Cardiac fibroblast (primary cell): ENCODE results near the gene MAP7.

Experiments used
- DNase-seq, 2 donors: peaks; one replicate each; pipeline versions ENCODE4 v3.0.0 to v3.0.0-alpha.2; 2010; ENCODE audit warnings: low read depth in 2 of 2
- H3K4me3 ChIP-seq, 2 donors: replicated peaks in 1 of 2; 1 replicate in 1 of 2; 2 replicates in 1 of 2; pipeline ENCODE4 v1.5.1; 2011; ENCODE audit warnings: low read depth in 2 of 2, low read length in 2 of 2, mild to moderate bottlenecking in 2 of 2, moderate library complexity in 1 of 2
- TF ChIP-seq, protein P1 (sequence below): IDR thresholded peaks from one replicate; pipeline ENCODE4 v1.5.1; 2011; ENCODE audit warnings: low read depth, mild to moderate bottlenecking, low read length, inconsistent platforms

The MAP7 gene

DNA sequence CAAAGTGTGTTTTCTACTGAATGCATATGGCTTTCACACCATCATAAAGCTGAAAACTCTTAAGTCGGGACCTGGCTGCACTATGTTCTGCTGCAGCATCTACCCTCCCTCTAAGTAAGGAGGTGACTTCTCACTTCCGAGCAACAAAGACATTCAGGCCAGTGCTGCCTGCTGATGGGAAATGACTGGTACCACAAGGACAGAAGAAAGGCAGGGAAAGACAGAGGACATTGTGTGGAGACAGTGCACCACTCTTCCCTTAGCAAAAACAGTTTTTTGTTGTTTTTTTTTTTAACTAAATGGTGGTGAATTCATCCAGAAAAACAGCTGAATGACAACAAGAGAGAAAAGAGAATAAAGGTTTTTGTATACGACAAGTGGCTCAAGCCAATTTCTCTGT is 81.5 kb downstream of the MAP7 start:
- no peak for DNase-seq
- no peak overlapping the region for H3K4me3 ChIP-seq
- TF ChIP-seq, protein P1, sequence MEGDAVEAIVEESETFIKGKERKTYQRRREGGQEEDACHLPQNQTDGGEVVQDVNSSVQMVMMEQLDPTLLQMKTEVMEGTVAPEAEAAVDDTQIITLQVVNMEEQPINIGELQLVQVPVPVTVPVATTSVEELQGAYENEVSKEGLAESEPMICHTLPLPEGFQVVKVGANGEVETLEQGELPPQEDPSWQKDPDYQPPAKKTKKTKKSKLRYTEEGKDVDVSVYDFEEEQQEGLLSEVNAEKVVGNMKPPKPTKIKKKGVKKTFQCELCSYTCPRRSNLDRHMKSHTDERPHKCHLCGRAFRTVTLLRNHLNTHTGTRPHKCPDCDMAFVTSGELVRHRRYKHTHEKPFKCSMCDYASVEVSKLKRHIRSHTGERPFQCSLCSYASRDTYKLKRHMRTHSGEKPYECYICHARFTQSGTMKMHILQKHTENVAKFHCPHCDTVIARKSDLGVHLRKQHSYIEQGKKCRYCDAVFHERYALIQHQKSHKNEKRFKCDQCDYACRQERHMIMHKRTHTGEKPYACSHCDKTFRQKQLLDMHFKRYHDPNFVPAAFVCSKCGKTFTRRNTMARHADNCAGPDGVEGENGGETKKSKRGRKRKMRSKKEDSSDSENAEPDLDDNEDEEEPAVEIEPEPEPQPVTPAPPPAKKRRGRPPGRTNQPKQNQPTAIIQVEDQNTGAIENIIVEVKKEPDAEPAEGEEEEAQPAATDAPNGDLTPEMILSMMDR, result no peak

DNA sequence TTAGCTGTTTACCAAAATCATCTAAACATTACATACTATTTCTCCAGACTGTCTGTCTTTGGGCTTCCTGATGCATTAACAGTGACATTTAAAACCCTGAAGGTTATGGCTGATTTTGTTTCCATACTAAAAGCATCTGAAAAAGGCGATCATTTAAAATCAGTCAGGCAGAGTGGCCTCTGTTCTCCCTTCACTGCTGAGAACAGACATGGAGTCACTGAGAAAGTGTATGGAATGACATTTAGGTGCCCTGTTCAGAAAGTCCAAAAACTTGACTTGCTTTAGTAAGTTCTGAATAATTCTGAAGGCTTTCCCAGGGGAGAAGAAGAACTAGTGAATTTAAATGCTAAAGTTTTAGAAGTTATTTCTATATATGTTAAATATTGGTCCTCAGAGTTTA is 83.0 kb downstream of the MAP7 start:
- no peak for DNase-seq
- no peak overlapping the region for H3K4me3 ChIP-seq
- TF ChIP-seq, protein P1, result no peak

DNA sequence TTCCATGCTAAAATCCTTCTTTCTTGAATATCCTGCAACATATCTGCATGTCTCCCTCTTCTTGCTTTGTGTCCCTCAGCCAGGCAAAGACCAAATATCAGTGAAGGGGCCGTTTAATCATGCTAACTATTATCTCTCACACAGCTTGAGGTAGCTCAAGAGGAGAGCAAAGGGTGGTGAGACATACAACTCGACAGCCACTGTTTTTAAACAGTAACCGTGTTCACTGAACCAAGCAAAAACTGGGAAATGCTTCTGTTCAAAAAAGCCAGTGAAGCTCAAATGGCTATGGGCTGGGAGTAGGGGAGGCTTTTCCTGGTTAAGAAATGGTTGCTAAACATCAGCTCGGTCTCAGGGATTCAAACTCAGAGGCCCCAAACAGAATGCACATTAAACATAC is 83.4 kb downstream of the MAP7 start:
- no peak overlapping the region for H3K4me3 ChIP-seq
- TF ChIP-seq, protein P1, result no peak
- DNase-seq, result no peak

DNA sequence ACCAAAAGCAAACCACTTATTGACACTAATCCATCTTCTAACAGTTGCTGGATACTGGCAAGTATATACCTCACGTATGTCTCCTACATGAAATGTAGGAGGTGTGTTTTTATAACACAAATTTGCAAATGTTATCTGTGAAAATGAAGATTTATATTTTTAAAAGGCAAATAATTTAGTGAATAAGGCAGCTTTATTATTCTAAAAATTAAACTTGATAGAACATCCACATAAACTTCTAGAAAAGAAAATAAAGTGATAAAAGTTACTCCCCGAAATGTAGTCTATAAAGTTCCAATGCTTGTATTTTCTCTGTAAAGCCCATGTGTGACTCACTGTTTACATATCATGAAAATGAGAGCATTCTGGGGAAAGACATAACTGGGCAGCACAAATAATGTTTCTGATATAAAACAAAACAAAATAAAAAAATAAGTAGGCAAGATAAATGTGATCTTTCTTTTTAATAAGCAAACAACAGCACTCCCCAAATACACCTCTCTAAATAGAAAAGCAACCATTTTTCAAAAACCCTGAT is 84.4 kb downstream of the MAP7 start:
- DNase-seq, result no peak
- TF ChIP-seq, protein P1, result no peak
- no peak overlapping the region for H3K4me3 ChIP-seq

DNA sequence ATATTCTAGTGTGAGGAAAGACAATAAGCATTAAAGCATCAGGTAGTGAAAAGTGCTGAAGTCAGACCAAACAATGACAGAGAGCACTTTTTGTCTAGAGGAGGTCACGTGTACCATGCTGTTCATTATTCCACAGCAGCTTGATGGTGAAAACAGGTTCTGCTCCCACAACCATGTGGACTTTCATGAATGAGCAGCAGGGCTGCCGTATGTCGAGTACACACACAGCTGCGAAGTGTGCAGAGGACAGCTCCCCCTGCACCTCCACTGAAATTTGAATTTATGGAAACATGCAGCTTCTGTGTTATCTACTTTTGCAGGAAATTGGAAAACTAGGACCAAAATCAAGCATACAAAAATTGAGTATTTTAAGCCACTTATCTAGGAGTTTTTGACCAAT is 85.3 kb downstream of the MAP7 start:
- TF ChIP-seq, protein P1, result no peak
- no peak overlapping the region for H3K4me3 ChIP-seq
- DNase-seq, result no peak

DNA sequence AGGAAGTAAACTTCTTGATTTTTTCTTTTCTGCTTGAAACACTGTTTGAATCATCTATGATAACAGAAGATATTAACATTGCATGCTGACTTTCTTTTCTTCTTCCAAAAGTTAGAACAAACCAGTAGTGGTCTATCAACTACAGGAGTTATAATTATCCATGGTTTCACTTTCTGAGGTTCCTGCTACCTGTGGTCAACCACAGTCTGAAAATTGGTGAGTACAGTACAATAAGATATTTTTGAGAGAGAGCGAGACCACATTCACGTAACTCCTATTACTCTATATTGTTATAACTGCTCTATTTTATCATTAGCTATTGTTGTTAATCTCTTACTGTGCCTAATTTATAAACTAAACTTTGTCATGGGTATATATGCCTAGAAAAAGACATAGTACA is 86.1 kb downstream of the MAP7 start:
- DNase-seq, result no peak
- TF ChIP-seq, protein P1, result no peak
- no peak overlapping the region for H3K4me3 ChIP-seq

DNA sequence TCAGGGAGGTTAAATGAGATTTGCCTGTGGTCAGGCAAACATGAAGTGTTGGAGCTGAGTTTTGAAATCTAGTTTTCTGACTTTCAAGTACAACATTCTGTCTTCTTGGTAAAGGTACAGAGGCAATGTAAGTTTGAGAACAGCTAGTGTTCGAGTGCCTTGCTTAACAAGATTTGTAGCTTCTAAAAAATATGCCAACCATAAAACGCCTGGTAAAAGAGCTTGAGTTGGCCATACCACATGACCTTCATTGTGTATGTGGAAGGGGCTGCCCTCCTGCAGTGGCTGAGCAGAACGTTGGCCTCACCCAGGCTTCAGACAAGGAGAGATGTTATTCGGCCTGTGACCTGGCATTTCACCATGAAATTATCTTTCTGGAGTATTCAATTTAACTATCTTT is 86.5 kb downstream of the MAP7 start:
- H3K4me3 ChIP-seq, result no peak overlapping the region
- TF ChIP-seq, protein P1, result no peak
- no peak for DNase-seq
